ENCODE data around the gene CCP110.

DNA sequence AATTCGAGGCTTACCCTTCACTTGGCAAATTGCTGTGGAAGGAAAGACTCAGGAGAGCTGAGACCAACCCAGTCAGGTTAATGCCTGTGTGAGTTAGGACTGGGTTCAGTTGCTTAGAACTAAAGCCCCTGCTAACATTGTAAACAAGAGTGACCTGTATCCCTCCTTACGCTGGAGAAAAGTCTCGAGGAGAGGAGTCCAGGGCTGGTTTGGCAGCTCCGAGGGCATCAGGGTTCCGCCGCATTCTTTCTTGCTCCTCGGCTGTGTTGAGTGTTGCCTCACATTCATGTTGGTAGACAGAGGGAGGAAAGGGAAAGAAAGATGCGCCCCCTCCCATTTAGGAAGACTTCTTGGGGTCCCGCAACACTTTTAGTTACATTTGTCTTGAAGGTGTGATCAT is 50.3 kb downstream of the CCP110 start:
- TF ChIP-seq, protein P1, sequence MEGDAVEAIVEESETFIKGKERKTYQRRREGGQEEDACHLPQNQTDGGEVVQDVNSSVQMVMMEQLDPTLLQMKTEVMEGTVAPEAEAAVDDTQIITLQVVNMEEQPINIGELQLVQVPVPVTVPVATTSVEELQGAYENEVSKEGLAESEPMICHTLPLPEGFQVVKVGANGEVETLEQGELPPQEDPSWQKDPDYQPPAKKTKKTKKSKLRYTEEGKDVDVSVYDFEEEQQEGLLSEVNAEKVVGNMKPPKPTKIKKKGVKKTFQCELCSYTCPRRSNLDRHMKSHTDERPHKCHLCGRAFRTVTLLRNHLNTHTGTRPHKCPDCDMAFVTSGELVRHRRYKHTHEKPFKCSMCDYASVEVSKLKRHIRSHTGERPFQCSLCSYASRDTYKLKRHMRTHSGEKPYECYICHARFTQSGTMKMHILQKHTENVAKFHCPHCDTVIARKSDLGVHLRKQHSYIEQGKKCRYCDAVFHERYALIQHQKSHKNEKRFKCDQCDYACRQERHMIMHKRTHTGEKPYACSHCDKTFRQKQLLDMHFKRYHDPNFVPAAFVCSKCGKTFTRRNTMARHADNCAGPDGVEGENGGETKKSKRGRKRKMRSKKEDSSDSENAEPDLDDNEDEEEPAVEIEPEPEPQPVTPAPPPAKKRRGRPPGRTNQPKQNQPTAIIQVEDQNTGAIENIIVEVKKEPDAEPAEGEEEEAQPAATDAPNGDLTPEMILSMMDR (IDR thresholded peaks at IDR 0.05) = no peak
- no peak for TF ChIP-seq POLR2A (IDR thresholded peaks at IDR 0.05)
